HFF-Myc (cell line): Measurements from ENCODE around the gene SQSTM1.

Experiments used
- DNase-seq: peaks from one replicate; pipeline ENCODE4 v3.0.0-alpha.2; 2011; ENCODE audit warnings: low read depth; ENCODE audit errors: extremely low read depth
- H3K4me3 ChIP-seq: replicated peaks from 2 replicates; pipeline ENCODE4 v1.5.1; 2011; ENCODE audit warnings: low read depth, mild to moderate bottlenecking, control low read depth, low read length
- CTCF ChIP-seq: IDR thresholded peaks from 2 replicates; pipeline ENCODE4 v1.5.1; 2012; ENCODE audit warnings: mild to moderate bottlenecking, low read depth, low read length, control low read depth; ENCODE audit errors: missing control alignments

SQSTM1 gene

GRCh38 chr5:179816796-179817469, 3.8 kb upstream of the SQSTM1 start:
- no peak for DNase-seq
- no peak overlapping the region; the same call in 1 of the 2 replicates for H3K4me3 ChIP-seq
- TF ChIP-seq CTCF = no peak

GRCh38 chr5:179817470-179817840, 3.2 kb upstream of the SQSTM1 start:
- DNase-seq = no peak

GRCh38 chr5:179817890-179818745, 2.6 kb upstream of the SQSTM1 start:
- DNase-seq = no peak
- no peak for TF ChIP-seq CTCF
- no peak overlapping the region for H3K4me3 ChIP-seq

More at GRCh38 chr5:179817470-179817840, 3.2 kb upstream of the SQSTM1 start:
- TF ChIP-seq CTCF = no peak
- H3K4me3 ChIP-seq = no peak overlapping the region

GRCh38 chr5:179818746-179819295, 1.9 kb upstream of the SQSTM1 start:
- 0 out of 2 replicates have a peak overlapping the region, but pooled peaks have one; percentile 3 for H3K4me3 ChIP-seq
- no peak for DNase-seq
- TF ChIP-seq CTCF = no peak

GRCh38 chr5:179819296-179820126, 1.2 kb upstream of the SQSTM1 start:
- H3K4me3 ChIP-seq = 0 out of 2 replicates have a peak overlapping the region, but pooled peaks have one; percentile 3
- TF ChIP-seq CTCF = no peak
- DNase-seq = no peak

- no peak for DNase-seq
- H3K4me3 ChIP-seq = peak overlapping the region; percentile 93
- TF ChIP-seq CTCF = no peak
Measured at GRCh38 chr5:179820127-179820482, 600 bp upstream of the SQSTM1 start.
